OCI-LY7 (cell line): Measurements from ENCODE around the gene RNF157. TPM values are rescaled to one million over a fixed set of nuclear protein-coding genes. Genes with fewer than 3 reads are reported as not detected.

ENCODE experiments used
- BruUV-seq: library from RNA; stranded (reverse); fragments of 400-500 nt; replicated peaks from 2 replicates; lab custom pipeline; 2021; lab: Mats Ljungman, UMichigan
- CTCF ChIA-PET: fragments of 300-600 bp; sonication (Branson Sonifier 250); formaldehyde crosslinking; loops from one replicate; lab custom pipeline; 2022; ENCODE audit warnings: antibody characterized with exemption; ENCODE audit not compliant: unreplicated experiment; lab: Charles Lee
- POLR2A ChIA-PET: fragments of 300-600 bp; sonication (Branson Sonifier 250); formaldehyde crosslinking; loops from one replicate; lab custom pipeline; 2022; ENCODE audit warnings: antibody characterized with exemption; lab: Charles Lee
- DNase-seq: peaks from one replicate; pipeline ENCODE4 v3.0.0-alpha.2; 2015; ENCODE audit warnings: low spot score
- H2AFZ ChIP-seq: fragments of 200-600 bp; sonication (generic), shearing (Covaris generic); 2 replicates; pipeline ENCODE4 v1.6.1; 2014; ENCODE audit warnings: mild to moderate bottlenecking, antibody characterized with exemption, low read length, moderate library complexity
- H3K27ac ChIP-seq: fragments of 200-600 bp; sonication (generic); 2 replicates; pipeline ENCODE4 v1.5.1; 2014; ENCODE audit warnings: mixed run types, low read depth, mild to moderate bottlenecking, moderate library complexity, low read length, inconsistent platforms; ENCODE audit not compliant: poor library complexity, severe bottlenecking
- H3K36me3 ChIP-seq: fragments of 200-600 bp; sonication (generic); 2 replicates; pipeline ENCODE4 v1.6.1; 2014; ENCODE audit warnings: mild to moderate bottlenecking, antibody characterized with exemption, low read length, moderate library complexity, mixed read lengths; ENCODE audit not compliant: insufficient read depth
- H3K4me1 ChIP-seq: fragments of 200-600 bp; sonication (generic); 2 replicates; pipeline ENCODE4 v1.5.1; 2014; ENCODE audit warnings: mild to moderate bottlenecking, low read length; ENCODE audit not compliant: insufficient read depth, poor library complexity, severe bottlenecking
- H3K4me2 ChIP-seq: fragments of 200-600 bp; sonication (generic); 2 replicates; pipeline ENCODE4 v1.6.1; 2014; ENCODE audit warnings: mild to moderate bottlenecking, low read length
- H3K4me3 ChIP-seq: fragments of 200-600 bp; sonication (generic); 2 replicates; pipeline ENCODE4 v1.5.1; 2014; ENCODE audit warnings: mild to moderate bottlenecking, low read depth, low read length; ENCODE audit not compliant: poor library complexity, severe bottlenecking
- H3K79me2 ChIP-seq: fragments of 200-600 bp; sonication (generic); 2 replicates; pipeline ENCODE4 v1.6.1; 2016; ENCODE audit warnings: low read depth, mild to moderate bottlenecking, low read length, moderate library complexity, mixed read lengths; ENCODE audit not compliant: insufficient read depth
- H3K9me2 ChIP-seq: fragments of 200-600 bp; sonication (generic); 2 replicates; pipeline ENCODE4 v1.6.1; 2016; ENCODE audit warnings: mild to moderate bottlenecking, low read length, mixed read lengths; ENCODE audit not compliant: insufficient read depth
- H3K9me3 ChIP-seq: fragments of 200-600 bp; sonication (generic); 2 replicates; pipeline ENCODE4 v1.6.1; 2014; ENCODE audit warnings: mild to moderate bottlenecking, mixed run types, low read length, mixed read lengths
- H4K20me1 ChIP-seq: fragments of 200-600 bp; sonication (generic); 2 replicates; pipeline ENCODE4 v1.6.1; 2014; ENCODE audit warnings: mild to moderate bottlenecking, antibody characterized with exemption, low read length, moderate library complexity, mixed read lengths; ENCODE audit not compliant: insufficient read depth
- EZH2phosphoT487 ChIP-seq: fragments of 200-600 bp; sonication (generic); IDR thresholded peaks from 2 replicates; pipeline ENCODE4 v1.6.1; 2018; ENCODE audit warnings: low read depth, borderline replicate concordance, mild to moderate bottlenecking, mixed run types, antibody characterized with exemption, low read length, moderate library complexity, mixed read lengths
- intact Hi-C: fragments of 100-400 bp; cut with micrococcal nuclease; formaldehyde crosslinking; loops from one replicate; pipeline ENCODE4 v1.10.0; 2022; ENCODE audit not compliant: unreplicated experiment
- total RNA-seq, 2 experiments: library from RNA; depleted of rRNA in 1 of 2; stranded (reverse); fragments of >200 nt in 1 of 2; shearing (Covaris generic) in 1 of 2; gene quantifications; 2 replicates each; pipeline ENCODE4 v1.2.3, GENCODE V29; 2014 to 2022
- TF ChIP-seq, protein P1 (sequence below): fragments of 200-600 bp; sonication (generic); conservative IDR thresholded peaks from 2 replicates; pipeline ENCODE4 v1.5.1; 2014; ENCODE audit warnings: mild to moderate bottlenecking, antibody characterized with exemption, low read length, moderate library complexity, mixed read lengths

The RNF157 gene
- total RNA-seq, 2 experiments from 2014 or later = 0.28 to 1.3 TPM

DNA sequence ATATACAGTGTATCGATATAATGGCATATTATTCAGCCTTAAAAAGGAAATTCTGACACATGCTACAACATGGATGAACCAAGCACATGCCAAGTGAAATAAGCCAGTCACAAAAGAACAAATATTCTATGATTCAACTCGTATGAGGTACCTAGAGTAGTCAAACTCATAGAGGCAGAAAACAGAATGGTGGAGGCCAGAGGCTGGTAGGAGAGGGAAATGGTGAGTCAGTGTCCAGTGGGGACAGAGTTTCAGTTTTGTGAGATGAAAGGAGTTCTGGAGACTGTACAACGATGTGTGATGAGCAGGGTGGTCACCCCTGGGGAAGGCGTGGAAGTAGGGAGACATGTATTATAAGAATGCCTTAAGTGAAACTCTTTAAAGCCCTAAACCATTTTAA lies 39.9 kb downstream of the RNF157 start:
- ChIA-PET POLR2A (no interaction called here), CTCF (no interaction called here)
- DNase-seq = no peak
- Histone ChIP-seq H2AFZ (no peak overlapping the region), H3K4me3 (no peak overlapping the region), H3K79me2 (no peaks in the 10 kb centered on the region), H3K4me2 (no peak overlapping the region), H4K20me1 (no peaks in the 10 kb centered on the region), H3K36me3 (no peaks in the 10 kb centered on the region), H3K9me2 (no peaks in the 10 kb centered on the region), H3K27ac (no peak overlapping the region), H3K9me3 (no peaks in the 10 kb centered on the region), H3K4me1 (no peaks in the 10 kb centered on the region)
- TF ChIP-seq, protein P1, sequence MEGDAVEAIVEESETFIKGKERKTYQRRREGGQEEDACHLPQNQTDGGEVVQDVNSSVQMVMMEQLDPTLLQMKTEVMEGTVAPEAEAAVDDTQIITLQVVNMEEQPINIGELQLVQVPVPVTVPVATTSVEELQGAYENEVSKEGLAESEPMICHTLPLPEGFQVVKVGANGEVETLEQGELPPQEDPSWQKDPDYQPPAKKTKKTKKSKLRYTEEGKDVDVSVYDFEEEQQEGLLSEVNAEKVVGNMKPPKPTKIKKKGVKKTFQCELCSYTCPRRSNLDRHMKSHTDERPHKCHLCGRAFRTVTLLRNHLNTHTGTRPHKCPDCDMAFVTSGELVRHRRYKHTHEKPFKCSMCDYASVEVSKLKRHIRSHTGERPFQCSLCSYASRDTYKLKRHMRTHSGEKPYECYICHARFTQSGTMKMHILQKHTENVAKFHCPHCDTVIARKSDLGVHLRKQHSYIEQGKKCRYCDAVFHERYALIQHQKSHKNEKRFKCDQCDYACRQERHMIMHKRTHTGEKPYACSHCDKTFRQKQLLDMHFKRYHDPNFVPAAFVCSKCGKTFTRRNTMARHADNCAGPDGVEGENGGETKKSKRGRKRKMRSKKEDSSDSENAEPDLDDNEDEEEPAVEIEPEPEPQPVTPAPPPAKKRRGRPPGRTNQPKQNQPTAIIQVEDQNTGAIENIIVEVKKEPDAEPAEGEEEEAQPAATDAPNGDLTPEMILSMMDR = no peak
- no peak for TF ChIP-seq EZH2phosphoT487
- no TSS peak for BruUV-seq
- intact Hi-C loops = no loop called here

DNA sequence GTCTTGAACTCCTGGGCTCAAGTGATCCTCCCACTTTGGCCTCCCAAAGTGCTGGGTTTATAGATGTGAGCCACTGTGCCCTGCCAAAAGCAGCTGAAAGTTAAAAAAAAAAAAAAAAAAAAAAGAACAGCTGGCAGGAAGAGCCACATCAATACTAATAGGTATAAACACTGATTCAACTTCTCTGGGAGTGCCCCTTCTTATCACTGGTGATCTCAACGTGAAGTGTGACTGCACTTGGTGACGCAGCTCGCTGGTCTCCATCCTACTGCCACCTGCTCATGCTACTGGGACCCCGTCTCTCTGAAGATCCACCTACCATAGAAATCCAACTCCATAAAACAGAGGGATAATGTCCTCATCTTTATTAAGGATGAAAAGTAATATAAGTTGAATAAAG lies 40.8 kb downstream of the RNF157 start:
- no peaks in the 10 kb centered on the region for H3K36me3 ChIP-seq
- no peaks in the 10 kb centered on the region for H3K9me2 ChIP-seq
- no peak for DNase-seq
- TF ChIP-seq, protein P1 = no peak
- ChIA-PET POLR2A (no interaction called here), CTCF (interaction anchor here (0.8 to 1.3 kb wide), 2 partner anchors 8 to 20 kb away, joined by 3 read pairs; no protein-coding TSS in a partner anchor)
- H3K27ac ChIP-seq = no peak overlapping the region
- no peaks in the 10 kb centered on the region for H3K79me2 ChIP-seq
- no peak overlapping the region for H2AFZ ChIP-seq
- H3K4me1 ChIP-seq = no peaks in the 10 kb centered on the region
- intact Hi-C loops = no loop called here
- no peaks in the 10 kb centered on the region for H4K20me1 ChIP-seq
- no peak overlapping the region for H3K4me3 ChIP-seq
- no peak overlapping the region for H3K4me2 ChIP-seq
- BruUV-seq = no TSS peak
- no peaks in the 10 kb centered on the region for H3K9me3 ChIP-seq

DNA sequence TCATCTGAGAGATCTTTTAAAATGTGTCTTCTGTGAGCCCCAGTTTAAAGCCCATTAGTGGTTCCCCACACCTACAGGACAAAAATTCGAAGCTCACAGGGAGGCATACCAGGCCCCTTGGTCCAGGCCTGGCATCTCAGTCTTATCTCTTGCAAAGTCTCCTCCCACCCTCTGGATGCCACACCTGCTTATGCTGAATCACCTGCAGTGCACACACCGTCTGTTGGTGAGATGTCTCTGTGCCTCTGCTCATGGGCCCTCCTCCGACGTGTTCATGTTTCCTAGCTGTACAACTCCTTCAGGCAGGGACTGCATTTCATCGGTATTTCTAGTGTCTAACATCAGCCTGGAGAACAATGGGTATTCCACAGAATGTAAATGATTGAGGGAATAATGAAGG lies 41.6 kb downstream of the RNF157 start:
- no peak overlapping the region for H3K27ac ChIP-seq
- no peak for DNase-seq
- CTCF ChIA-PET = interaction anchor here (1.3 kb wide), 1 partner anchor 9 kb away, joined by 3 read pairs; no protein-coding TSS in a partner anchor

More for the DNA sequence above, 41.6 kb downstream of the RNF157 start:
- no TSS peak for BruUV-seq
- H3K36me3 ChIP-seq = no peaks in the 10 kb centered on the region
- intact Hi-C loops = no loop called here
- POLR2A ChIA-PET = no interaction called here
- no peak overlapping the region for H3K4me3 ChIP-seq
- H3K79me2 ChIP-seq = no peaks in the 10 kb centered on the region
- no peaks in the 10 kb centered on the region for H4K20me1 ChIP-seq
- no peaks in the 10 kb centered on the region for H3K9me2 ChIP-seq
- TF ChIP-seq EZH2phosphoT487 = no peak
- TF ChIP-seq, protein P1 = no peak
- H3K4me2 ChIP-seq = no peak overlapping the region
- no peaks in the 10 kb centered on the region for H3K9me3 ChIP-seq
- no peaks in the 10 kb centered on the region for H3K4me1 ChIP-seq
- no peak overlapping the region for H2AFZ ChIP-seq
